Astrocyte (in vitro differentiated cells and primary cell): Measurements from ENCODE around the gene ZNF526.

Source experiments
- EZH2 ChIP-seq: IDR thresholded peaks from 2 replicates; pipeline ENCODE4 v1.6.1; 2012; ENCODE audit warnings: mild to moderate bottlenecking, low read length, inconsistent platforms; ENCODE audit not compliant: insufficient read depth
- TF ChIP-seq, protein P1 (sequence below): IDR thresholded peaks from 2 replicates; pipeline ENCODE4 v1.5.1; 2011; ENCODE audit warnings: low read depth, mild to moderate bottlenecking, inconsistent platforms, low read length, moderate library complexity; ENCODE audit not compliant: insufficient read depth

DNA sequence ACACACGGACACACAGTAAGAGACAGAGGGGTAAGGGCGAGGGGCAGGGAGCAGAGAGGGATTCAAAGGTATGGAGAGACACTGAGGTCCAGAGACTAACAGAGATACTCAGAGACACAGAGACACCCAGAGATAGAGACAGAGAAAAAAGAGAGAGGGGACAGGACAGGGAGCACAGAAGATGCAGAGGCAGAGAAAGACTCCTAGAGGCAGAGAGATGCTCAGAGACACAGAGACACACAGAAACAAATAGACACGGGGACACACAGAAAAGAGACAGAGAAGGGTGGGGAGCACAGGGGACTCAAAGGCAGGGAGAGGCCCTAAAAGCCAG, 42.5 kb upstream of the ZNF526 start:
- TF ChIP-seq, protein P1, sequence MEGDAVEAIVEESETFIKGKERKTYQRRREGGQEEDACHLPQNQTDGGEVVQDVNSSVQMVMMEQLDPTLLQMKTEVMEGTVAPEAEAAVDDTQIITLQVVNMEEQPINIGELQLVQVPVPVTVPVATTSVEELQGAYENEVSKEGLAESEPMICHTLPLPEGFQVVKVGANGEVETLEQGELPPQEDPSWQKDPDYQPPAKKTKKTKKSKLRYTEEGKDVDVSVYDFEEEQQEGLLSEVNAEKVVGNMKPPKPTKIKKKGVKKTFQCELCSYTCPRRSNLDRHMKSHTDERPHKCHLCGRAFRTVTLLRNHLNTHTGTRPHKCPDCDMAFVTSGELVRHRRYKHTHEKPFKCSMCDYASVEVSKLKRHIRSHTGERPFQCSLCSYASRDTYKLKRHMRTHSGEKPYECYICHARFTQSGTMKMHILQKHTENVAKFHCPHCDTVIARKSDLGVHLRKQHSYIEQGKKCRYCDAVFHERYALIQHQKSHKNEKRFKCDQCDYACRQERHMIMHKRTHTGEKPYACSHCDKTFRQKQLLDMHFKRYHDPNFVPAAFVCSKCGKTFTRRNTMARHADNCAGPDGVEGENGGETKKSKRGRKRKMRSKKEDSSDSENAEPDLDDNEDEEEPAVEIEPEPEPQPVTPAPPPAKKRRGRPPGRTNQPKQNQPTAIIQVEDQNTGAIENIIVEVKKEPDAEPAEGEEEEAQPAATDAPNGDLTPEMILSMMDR, result no peak
- TF ChIP-seq EZH2, result no peak
